Memory B cell (primary cell): Measurements from ENCODE around the gene APBB3.
A peak's percentile ranks its signal among the peaks of the same experiment; 100 is the strongest.

Experiments
- ATAC-seq: fragments of 150-1000 bp; cut with Tn5 transposase; 2 replicates; pipeline ENCODE4 v1.10.0; 2021; ENCODE audit warnings: low read depth, mild to moderate bottlenecking, moderate library complexity
- DNase-seq, 2 donors: peaks; one replicate each; pipeline ENCODE4 v3.0.0; 2022; ENCODE audit warnings: low spot score in 2 of 2
- H3K27ac Mint-ChIP-seq: one replicate; pipeline ENCODE4 v1.8.0; 2022; ENCODE audit warnings: mild to moderate bottlenecking, moderate library complexity, mixed read lengths
- H3K27me3 Mint-ChIP-seq: one replicate; pipeline ENCODE4 v1.8.0; 2022; ENCODE audit warnings: mixed read lengths
- H3K36me3 Mint-ChIP-seq: one replicate; pipeline ENCODE4 v1.8.0; 2022; ENCODE audit warnings: mild to moderate bottlenecking, mixed read lengths
- H3K4me1 Mint-ChIP-seq: one replicate; pipeline ENCODE4 v1.8.0; 2022; ENCODE audit warnings: mixed read lengths
- H3K4me3 Mint-ChIP-seq: one replicate; pipeline ENCODE4 v1.8.0; 2022; ENCODE audit warnings: mild to moderate bottlenecking, moderate library complexity, mixed read lengths
- H3K9me3 Mint-ChIP-seq: one replicate; pipeline ENCODE4 v1.8.0; 2022; ENCODE audit warnings: mixed read lengths

The APBB3 gene

DNA sequence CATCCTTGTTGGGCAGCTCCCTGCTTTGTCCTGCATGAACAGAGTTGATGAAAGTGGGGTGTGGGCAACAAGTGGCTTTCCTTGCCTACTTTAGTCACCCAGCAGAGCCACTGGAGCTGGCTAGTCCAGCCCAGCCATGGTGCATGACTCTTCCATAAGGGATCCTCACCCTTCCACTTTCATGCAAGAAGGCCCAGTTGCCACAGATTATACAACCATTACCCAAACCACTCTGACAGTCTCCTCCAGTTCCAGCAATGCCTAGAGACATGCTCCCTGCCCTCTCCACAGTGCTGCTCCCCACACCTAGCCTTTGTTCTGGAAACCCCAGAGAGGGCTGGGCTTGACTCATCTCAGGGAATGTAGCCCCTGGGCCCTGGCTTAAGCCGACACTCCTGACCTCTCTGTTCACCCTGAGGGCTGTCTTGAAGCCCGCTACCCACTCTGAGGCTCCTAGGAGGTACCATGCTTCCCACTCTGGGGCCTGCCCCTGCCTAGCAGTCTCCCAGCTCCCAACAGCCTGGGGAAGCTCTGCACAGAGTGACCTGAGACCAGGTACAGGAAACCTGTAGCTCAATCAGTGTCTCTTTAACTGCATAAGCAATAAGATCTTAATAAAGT lies 4.2 kb upstream of the APBB3 start:
- peaks cover 24% of the 10 kb centered on the region for H3K36me3 Mint-ChIP-seq
- H3K27me3 Mint-ChIP-seq: no peaks in the 10 kb centered on the region
- no peak for ATAC-seq
- H3K27ac Mint-ChIP-seq: peak overlapping the region; percentile 83
- H3K9me3 Mint-ChIP-seq: no peaks in the 10 kb centered on the region
- DNase-seq: no peak
- H3K4me1 Mint-ChIP-seq: peaks cover 21% of the 10 kb centered on the region
- no peak overlapping the region for H3K4me3 Mint-ChIP-seq

GRCh38 chr5:140567871-140568270 lies 3.5 kb upstream of the APBB3 start:
- Mint-ChIP-seq H3K4me1 (peaks cover 21% of the 10 kb centered on the region), H3K27me3 (no peaks in the 10 kb centered on the region), H3K27ac (no peak overlapping the region), H3K9me3 (no peaks in the 10 kb centered on the region), H3K36me3 (peaks cover 20% of the 10 kb centered on the region), H3K4me3 (no peak overlapping the region)
- DNase-seq (no peak), ATAC-seq (no peak)

- H3K4me3 Mint-ChIP-seq: no peak overlapping the region
- H3K9me3 Mint-ChIP-seq: no peaks in the 10 kb centered on the region
- peaks cover 24% of the 10 kb centered on the region for H3K4me1 Mint-ChIP-seq
- no peak overlapping the region for H3K27ac Mint-ChIP-seq
- DNase-seq (no peak), ATAC-seq (no peak)
- H3K36me3 Mint-ChIP-seq: peaks cover 20% of the 10 kb centered on the region
- no peaks in the 10 kb centered on the region for H3K27me3 Mint-ChIP-seq
Measured at GRCh38 chr5:140567136-140567818, 2.9 kb upstream of the APBB3 start.

DNA sequence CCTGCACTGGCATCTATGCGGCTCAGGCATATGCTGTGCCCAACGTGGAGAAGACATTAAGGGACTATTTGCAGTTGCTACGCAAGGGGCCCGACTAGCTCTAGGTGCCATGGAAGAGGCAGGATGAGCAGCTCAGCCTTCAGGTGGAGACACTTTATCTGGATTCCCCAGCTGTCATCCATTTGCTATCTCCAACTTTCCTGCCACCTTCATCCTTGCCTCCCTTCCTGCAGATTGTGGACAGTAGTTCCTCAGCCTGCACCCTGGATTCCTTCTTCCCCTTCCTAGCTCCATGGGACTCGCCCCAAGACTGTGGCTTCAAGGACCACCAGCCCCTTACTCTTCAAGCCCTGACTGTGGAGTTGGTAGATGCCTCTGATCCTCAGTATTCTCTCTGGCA lies 2.3 kb upstream of the APBB3 start:
- DNase-seq (no peak), ATAC-seq (no peak)
- peaks cover 20% of the 10 kb centered on the region for H3K36me3 Mint-ChIP-seq
- no peak overlapping the region for H3K27ac Mint-ChIP-seq
- no peaks in the 10 kb centered on the region for H3K9me3 Mint-ChIP-seq
- H3K27me3 Mint-ChIP-seq: no peaks in the 10 kb centered on the region
- peaks cover 24% of the 10 kb centered on the region for H3K4me1 Mint-ChIP-seq
- H3K4me3 Mint-ChIP-seq: no peak overlapping the region

- Mint-ChIP-seq H3K4me3 (peak overlapping the region; percentile 91), H3K27ac (no peak overlapping the region), H3K9me3 (no peaks in the 10 kb centered on the region), H3K36me3 (peaks cover 17% of the 10 kb centered on the region), H3K27me3 (no peaks in the 10 kb centered on the region), H3K4me1 (peaks cover 24% of the 10 kb centered on the region)
- no peak for ATAC-seq
- DNase-seq: no peak
Measured at GRCh38 chr5:140565780-140566095, 1.3 kb upstream of the APBB3 start.

DNA sequence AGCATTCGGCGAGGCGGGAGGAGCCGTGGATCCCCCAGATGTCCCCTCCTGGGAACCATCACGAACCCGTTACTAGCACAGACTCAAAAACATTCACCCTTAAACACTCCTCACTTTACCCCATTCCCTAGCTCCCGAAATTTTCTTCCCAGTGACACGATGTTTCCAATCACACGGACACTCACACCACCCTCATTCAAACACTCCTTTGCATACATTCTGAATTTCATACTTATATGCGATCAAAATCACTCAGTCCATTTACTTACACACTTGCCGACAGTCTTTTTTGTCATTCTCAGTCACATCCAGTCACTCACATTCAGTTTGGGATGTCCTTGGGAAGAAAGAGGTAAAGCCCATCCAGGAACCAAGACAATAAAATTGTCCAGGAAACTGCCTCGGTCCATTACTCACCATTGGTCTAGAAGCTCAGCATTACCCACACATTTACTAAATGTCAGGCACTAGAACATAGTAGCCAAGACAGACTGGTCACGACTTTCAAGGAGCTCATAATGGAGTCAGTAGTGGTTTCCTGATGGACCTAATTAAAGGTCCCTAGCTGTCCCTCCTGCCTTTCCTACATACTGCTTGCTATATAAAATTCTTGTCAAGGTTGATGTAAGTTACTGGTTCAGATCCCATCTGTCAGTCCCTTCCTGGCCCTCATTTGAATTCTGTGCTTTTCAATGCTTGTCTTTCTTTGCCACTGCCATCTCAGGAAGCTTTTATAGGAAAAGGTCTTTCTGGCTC lies 804 bp upstream of the APBB3 start:
- H3K27me3 Mint-ChIP-seq: no peaks in the 10 kb centered on the region
- peaks cover 26% of the 10 kb centered on the region for H3K4me1 Mint-ChIP-seq
- H3K27ac Mint-ChIP-seq: peak overlapping the region; percentile 97
- peak overlapping the region; percentile 91 for H3K4me3 Mint-ChIP-seq
- DNase-seq (no peak), ATAC-seq (no peak)
- H3K36me3 Mint-ChIP-seq: peaks cover 17% of the 10 kb centered on the region
- H3K9me3 Mint-ChIP-seq: no peaks in the 10 kb centered on the region

GRCh38 chr5:140563596-140563995 lies 802 bp downstream of the APBB3 start:
- DNase-seq: no peak
- ATAC-seq: no peak
- H3K4me3 Mint-ChIP-seq: peak overlapping the region; percentile 91
- H3K27ac Mint-ChIP-seq: peak overlapping the region; percentile 97
- no peaks in the 10 kb centered on the region for H3K9me3 Mint-ChIP-seq
- H3K27me3 Mint-ChIP-seq: no peaks in the 10 kb centered on the region
- peaks cover 18% of the 10 kb centered on the region for H3K36me3 Mint-ChIP-seq
- H3K4me1 Mint-ChIP-seq: peaks cover 28% of the 10 kb centered on the region

DNA sequence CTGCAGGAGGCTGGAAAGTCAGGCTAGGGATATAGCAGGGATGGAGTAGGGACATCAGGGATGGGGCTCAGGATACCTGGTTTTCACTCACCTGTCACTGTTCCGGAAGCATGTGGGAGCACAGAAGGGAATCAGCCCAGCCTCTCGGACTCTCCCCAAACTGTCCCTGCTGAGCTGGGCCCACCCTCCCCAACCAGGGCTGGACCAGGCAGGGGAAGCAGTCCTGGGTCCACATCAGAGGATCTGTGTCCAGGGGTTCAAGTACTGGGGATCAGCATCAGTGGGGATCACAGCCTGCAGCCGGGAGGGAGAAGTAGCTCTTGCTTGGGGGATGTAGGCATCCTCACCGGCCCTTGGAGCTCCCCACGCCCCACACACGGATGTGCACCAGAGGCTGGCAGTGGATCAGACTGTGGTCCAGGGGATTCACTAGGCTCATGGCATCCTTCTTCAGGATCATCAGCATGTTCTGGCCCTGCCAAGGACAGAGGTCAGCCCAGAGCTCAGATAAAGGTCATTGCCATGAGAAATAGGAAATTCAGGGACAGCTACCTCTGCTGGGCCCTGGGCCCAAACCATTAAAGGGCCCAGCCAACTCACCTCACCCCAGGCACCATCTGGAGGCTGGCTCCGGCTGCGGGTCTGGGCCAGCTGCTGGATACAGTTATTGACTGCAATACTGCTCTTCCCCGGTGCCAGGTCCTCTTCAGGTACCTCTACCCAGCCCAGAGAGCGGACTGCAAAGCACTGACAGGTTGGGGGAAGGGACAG lies 2.5 kb downstream of the APBB3 start:
- Mint-ChIP-seq H3K27me3 (no peaks in the 10 kb centered on the region), H3K27ac (no peak overlapping the region), H3K9me3 (no peaks in the 10 kb centered on the region), H3K36me3 (peaks cover 10% of the 10 kb centered on the region), H3K4me3 (peak overlapping the region; percentile 14), H3K4me1 (peaks cover 34% of the 10 kb centered on the region)
- no peak for DNase-seq
- no peak for ATAC-seq

GRCh38 chr5:140560227-140560626 lies 4.2 kb downstream of the APBB3 start:
- H3K27ac Mint-ChIP-seq: no peak overlapping the region
- H3K4me3 Mint-ChIP-seq: no peak overlapping the region
- H3K4me1 Mint-ChIP-seq: peaks cover 34% of the 10 kb centered on the region
- no peaks in the 10 kb centered on the region for H3K9me3 Mint-ChIP-seq
- no peaks in the 10 kb centered on the region for H3K27me3 Mint-ChIP-seq
- no peak for DNase-seq
- peaks cover 7% of the 10 kb centered on the region for H3K36me3 Mint-ChIP-seq
- no peak for ATAC-seq

- Mint-ChIP-seq H3K4me3 (no peak overlapping the region), H3K4me1 (peaks cover 41% of the 10 kb centered on the region), H3K9me3 (no peaks in the 10 kb centered on the region), H3K27ac (no peak overlapping the region), H3K27me3 (no peaks in the 10 kb centered on the region), H3K36me3 (peaks cover 13% of the 10 kb centered on the region)
- DNase-seq (no peak), ATAC-seq (no peak)
Measured at GRCh38 chr5:140558542-140558941, 5.9 kb downstream of the APBB3 start.

- no peak for ATAC-seq
- peak overlapping the region; percentile 95 for H3K27ac Mint-ChIP-seq
- H3K36me3 Mint-ChIP-seq: peaks cover 14% of the 10 kb centered on the region
- peaks cover 46% of the 10 kb centered on the region for H3K4me1 Mint-ChIP-seq
- peak overlapping the region; percentile 89 for H3K4me3 Mint-ChIP-seq
- H3K9me3 Mint-ChIP-seq: no peaks in the 10 kb centered on the region
- no peaks in the 10 kb centered on the region for H3K27me3 Mint-ChIP-seq
- DNase-seq: no peak
Measured at GRCh38 chr5:140557965-140558364, 6.4 kb downstream of the APBB3 start.

- ATAC-seq (peak; percentile 94), DNase-seq (peak; percentile 66 to 82)
- Mint-ChIP-seq H3K27me3 (no peaks in the 10 kb centered on the region), H3K4me3 (peak within 1 kb of the TSS; percentile 89), H3K27ac (peak within 1 kb of the TSS; percentile 95), H3K9me3 (no peaks in the 10 kb centered on the region), H3K36me3 (peaks cover 16% of the 10 kb centered on the region), H3K4me1 (peaks cover 44% of the 10 kb centered on the region)
Measured at GRCh38 chr5:140557136-140557805, 7.1 kb downstream of the APBB3 start, which contains the start of gene SRA1. SRA1 (minus strand) TSS chr5:140557473; CDS start chr5:140557452, 21 bp downstream.

DNA sequence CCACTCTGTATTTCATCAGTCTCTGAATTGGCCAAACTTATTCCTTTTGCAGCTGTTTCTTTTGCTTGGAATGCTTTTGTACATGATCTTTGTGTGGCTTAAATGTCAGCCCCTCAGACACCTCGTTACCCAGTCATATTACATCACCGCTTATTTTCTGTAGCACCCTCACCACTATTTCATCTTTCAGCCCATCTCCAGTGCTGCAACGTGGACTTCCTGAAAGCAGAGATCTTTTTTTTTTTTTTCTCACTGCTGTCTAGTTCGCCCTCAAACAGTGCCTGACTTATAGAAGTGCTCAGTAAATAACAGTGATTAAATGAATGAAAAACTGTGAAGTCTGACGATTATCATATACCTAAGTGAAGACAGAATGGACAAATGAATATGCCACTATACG lies 8.0 kb downstream of the APBB3 start:
- peak overlapping the region; percentile 89 for H3K4me3 Mint-ChIP-seq
- no peaks in the 10 kb centered on the region for H3K9me3 Mint-ChIP-seq
- no peaks in the 10 kb centered on the region for H3K27me3 Mint-ChIP-seq
- peaks cover 44% of the 10 kb centered on the region for H3K4me1 Mint-ChIP-seq
- peak overlapping the region; percentile 95 for H3K27ac Mint-ChIP-seq
- no peak for DNase-seq
- H3K36me3 Mint-ChIP-seq: peaks cover 18% of the 10 kb centered on the region
- no peak for ATAC-seq
